CD4-positive, alpha-beta T cell (primary cell): ENCODE results near the gene NREP. TPM values are rescaled to one million over a fixed set of nuclear protein-coding genes. Genes with fewer than 3 reads are reported as not detected.

Source experiments
- ATAC-seq: fragments of 200-7000 bp; cut with Tn5 transposase; one replicate; pipeline ENCODE4 v1.10.0; 2022; ENCODE audit warnings: mild to moderate bottlenecking; ENCODE audit not compliant: poor library complexity
- CTCF ChIA-PET: fragments of 350-600 bp; sonication (Branson Sonifier 250); formaldehyde crosslinking; loops from one replicate; lab custom pipeline; 2021; ENCODE audit warnings: antibody characterized with exemption, inconsistent platforms; lab: Charles Lee
- POLR2A ChIA-PET: fragments of 350-600 bp; sonication (Branson Sonifier 250); formaldehyde crosslinking; loops from one replicate; lab custom pipeline; 2021; ENCODE audit warnings: antibody characterized with exemption, inconsistent platforms; lab: Charles Lee
- DNase-seq, 14 experiments: peaks; one replicate each; pipeline ENCODE4 v3.0.0-alpha.2; 2013 to 2020; ENCODE audit warnings: mixed read lengths in 2 of 14
- H3K27ac ChIP-seq, 2 donors: one replicate each; pipeline versions ENCODE4 v1.5.1 to v1.7.0; 2013; ENCODE audit warnings: low read length in 2 of 2, low read depth in 1 of 2, mild to moderate bottlenecking in 1 of 2
- H3K27me3 ChIP-seq, 2 experiments: 1 replicate in 1 of 2; 2 replicates in 1 of 2; pipeline versions ENCODE4 v1.6.1 to v1.7.0; 2013; ENCODE audit warnings: low read length in 2 of 2, control low read depth in 1 of 2, mild to moderate bottlenecking in 1 of 2, moderate library complexity in 1 of 2; ENCODE audit not compliant: insufficient read depth in 2 of 2, control insufficient read depth in 1 of 2
- H3K36me3 ChIP-seq: one replicate; pipeline ENCODE4 v1.6.1; 2013; ENCODE audit warnings: low read length, control low read depth; ENCODE audit not compliant: insufficient read depth
- H3K4me1 ChIP-seq: one replicate; pipeline ENCODE4 v1.6.1; 2013; ENCODE audit warnings: low read length, control low read depth; ENCODE audit not compliant: insufficient read depth
- H3K4me3 ChIP-seq: one replicate; pipeline ENCODE4 v1.5.1; 2013; ENCODE audit warnings: mild to moderate bottlenecking, low read length, moderate library complexity
- H3K9me3 ChIP-seq, 2 experiments: 1 replicate in 1 of 2; 2 replicates in 1 of 2; pipeline versions ENCODE4 v1.6.1 to v1.7.0; 2013; ENCODE audit warnings: low read length in 2 of 2, mild to moderate bottlenecking in 2 of 2, control low read depth in 1 of 2, moderate library complexity in 1 of 2; ENCODE audit not compliant: control insufficient read depth in 1 of 2, insufficient read depth in 1 of 2
- H3K27ac Mint-ChIP-seq: one replicate; pipeline ENCODE4 v1.8.0; 2020; ENCODE audit warnings: mixed read lengths
- H3K27me3 Mint-ChIP-seq: one replicate; pipeline ENCODE4 v1.8.0; 2021; ENCODE audit warnings: mixed read lengths
- H3K36me3 Mint-ChIP-seq: one replicate; pipeline ENCODE4 v1.8.0; 2021; ENCODE audit warnings: low read depth, mixed read lengths
- H3K4me1 Mint-ChIP-seq: one replicate; pipeline ENCODE4 v1.8.0; 2021; ENCODE audit warnings: low read depth, mixed read lengths
- H3K4me3 Mint-ChIP-seq: one replicate; pipeline ENCODE4 v1.8.0; 2020; ENCODE audit warnings: mild to moderate bottlenecking, mixed read lengths
- H3K9me3 Mint-ChIP-seq: one replicate; pipeline ENCODE4 v1.8.0; 2020; ENCODE audit warnings: mixed read lengths
- intact Hi-C, 2 experiments: fragments of 100-400 bp; cut with DNase I in 1 of 2; cut with micrococcal nuclease in 1 of 2; formaldehyde crosslinking; loops; one replicate each; pipeline versions ENCODE4 v1.15.1 to v1.9.0; 2023 to 2025; cut with DNase I, micrococcal nuclease
- total RNA-seq, 174 experiments: library from RNA in 2 of 174; stranded (reverse) in 2 of 174; gene quantifications; one replicate each; pipeline ENCODE4 v1.2.3 and lab custom pipeline; 2021 to 2026
- TF ChIP-seq, protein P1 (sequence below): fragments of 200-600 bp; IDR thresholded peaks from one replicate; pipeline ENCODE4 v1.8.0; 2022; ENCODE audit warnings: antibody characterized with exemption, mild to moderate bottlenecking

NREP gene
- total RNA-seq, 2 experiments from 2014 or later, result 2.3 to 2.9 TPM

DNA sequence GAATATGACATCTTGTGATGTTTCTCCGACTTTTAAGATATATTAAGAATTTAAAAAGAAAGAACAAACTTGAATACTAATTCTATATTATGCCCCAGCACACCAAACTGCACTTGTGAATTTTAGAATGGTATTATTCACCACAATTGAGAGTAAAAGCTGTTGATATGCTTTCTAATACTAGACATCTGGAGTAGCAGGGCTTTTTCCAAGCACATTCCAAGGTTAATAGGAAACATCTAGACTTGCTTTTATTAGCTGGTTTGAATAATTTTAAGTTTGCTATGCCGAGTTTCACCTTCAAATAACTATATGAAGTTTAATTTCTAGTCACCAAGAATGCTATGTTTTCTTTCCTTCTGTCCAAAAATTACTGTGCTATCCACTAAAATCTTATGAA is 13.5 kb downstream of the NREP start:
- Mint-ChIP-seq H3K4me3 (no peak overlapping the region), H3K27ac (no peak overlapping the region), H3K9me3 (no peaks in the 10 kb centered on the region), H3K27me3 (no peaks in the 10 kb centered on the region), H3K4me1 (peaks cover 21% of the 10 kb centered on the region), H3K36me3 (no peaks in the 10 kb centered on the region)
- ATAC-seq, result no peak
- H3K4me3 ChIP-seq, result no peak overlapping the region
- H3K27me3 ChIP-seq, result no peaks in the 10 kb centered on the region
- H3K4me1 ChIP-seq, result no peaks in the 10 kb centered on the region
- ChIA-PET CTCF (interaction anchor here (0.9 kb wide), 1 partner anchor 23 kb away, joined by 3 read pairs; no protein-coding TSS in a partner anchor), POLR2A (interaction anchor here (1.3 kb wide), 1 partner anchor 14 kb away, joined by 3 read pairs; no protein-coding TSS in a partner anchor)
- DNase-seq, result no peak
- no peak overlapping the region for H3K27ac ChIP-seq
- TF ChIP-seq, protein P1, sequence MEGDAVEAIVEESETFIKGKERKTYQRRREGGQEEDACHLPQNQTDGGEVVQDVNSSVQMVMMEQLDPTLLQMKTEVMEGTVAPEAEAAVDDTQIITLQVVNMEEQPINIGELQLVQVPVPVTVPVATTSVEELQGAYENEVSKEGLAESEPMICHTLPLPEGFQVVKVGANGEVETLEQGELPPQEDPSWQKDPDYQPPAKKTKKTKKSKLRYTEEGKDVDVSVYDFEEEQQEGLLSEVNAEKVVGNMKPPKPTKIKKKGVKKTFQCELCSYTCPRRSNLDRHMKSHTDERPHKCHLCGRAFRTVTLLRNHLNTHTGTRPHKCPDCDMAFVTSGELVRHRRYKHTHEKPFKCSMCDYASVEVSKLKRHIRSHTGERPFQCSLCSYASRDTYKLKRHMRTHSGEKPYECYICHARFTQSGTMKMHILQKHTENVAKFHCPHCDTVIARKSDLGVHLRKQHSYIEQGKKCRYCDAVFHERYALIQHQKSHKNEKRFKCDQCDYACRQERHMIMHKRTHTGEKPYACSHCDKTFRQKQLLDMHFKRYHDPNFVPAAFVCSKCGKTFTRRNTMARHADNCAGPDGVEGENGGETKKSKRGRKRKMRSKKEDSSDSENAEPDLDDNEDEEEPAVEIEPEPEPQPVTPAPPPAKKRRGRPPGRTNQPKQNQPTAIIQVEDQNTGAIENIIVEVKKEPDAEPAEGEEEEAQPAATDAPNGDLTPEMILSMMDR, result no peak
- intact Hi-C loops, result no loop called here
- no peaks in the 10 kb centered on the region for H3K9me3 ChIP-seq
- H3K36me3 ChIP-seq, result no peaks in the 10 kb centered on the region

DNA sequence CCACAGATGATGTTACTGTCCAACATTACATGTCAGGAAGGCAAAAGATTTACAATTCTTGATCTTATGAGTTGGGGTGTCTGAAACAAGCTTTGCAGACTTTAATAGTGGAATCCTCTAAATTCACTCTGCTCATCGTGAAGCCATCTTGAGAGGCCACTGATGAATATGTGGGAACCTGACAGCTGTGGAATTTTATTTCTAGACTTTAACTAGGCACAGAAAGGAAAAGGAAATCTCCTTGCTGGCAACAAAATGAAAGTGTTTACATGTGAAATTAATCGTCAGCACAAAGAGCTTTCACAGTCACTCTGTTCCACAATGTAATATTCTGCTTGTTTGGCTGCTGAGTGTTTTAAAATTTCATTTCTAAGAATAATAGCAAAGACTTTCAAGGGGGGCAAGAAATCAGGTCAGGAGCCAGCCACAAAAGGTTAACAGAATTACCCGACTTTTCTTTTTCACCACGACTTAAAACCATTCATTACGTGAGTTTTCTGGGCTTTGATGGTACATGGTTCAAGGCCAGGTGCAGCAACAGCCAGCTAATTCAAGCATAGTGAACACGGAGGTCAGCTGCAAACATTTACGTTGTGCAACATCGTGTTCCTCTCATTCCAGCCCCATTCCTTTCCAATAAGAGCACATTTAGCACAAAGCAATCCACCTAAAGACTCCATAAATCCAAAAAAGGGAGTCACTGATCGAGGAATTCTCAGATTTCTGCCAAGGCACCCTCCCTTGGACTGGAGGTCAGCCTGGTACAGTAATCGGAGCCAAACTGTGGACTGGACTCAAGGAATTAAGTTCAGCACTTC is 14.6 kb downstream of the NREP start:
- H3K27ac Mint-ChIP-seq, result peak overlapping the region; percentile 38
- Histone ChIP-seq H3K4me3 (no peak overlapping the region), H3K27ac (no peak overlapping the region), H3K27me3 (no peaks in the 10 kb centered on the region), H3K4me1 (no peaks in the 10 kb centered on the region), H3K9me3 (no peaks in the 10 kb centered on the region), H3K36me3 (no peaks in the 10 kb centered on the region)
- peaks cover 21% of the 10 kb centered on the region for H3K4me1 Mint-ChIP-seq
- no peaks in the 10 kb centered on the region for H3K9me3 Mint-ChIP-seq
- ATAC-seq (no peak), DNase-seq (no peak)
- no peaks in the 10 kb centered on the region for H3K36me3 Mint-ChIP-seq
- H3K27me3 Mint-ChIP-seq, result no peaks in the 10 kb centered on the region
- H3K4me3 Mint-ChIP-seq, result peak overlapping the region; percentile 58
- ChIA-PET CTCF (no interaction called here), POLR2A (interaction anchor here (1.3 kb wide), 1 partner anchor 15 kb away, joined by 3 read pairs; no protein-coding TSS in a partner anchor)
- intact Hi-C loops, result no loop called here
- TF ChIP-seq, protein P1, result no peak

DNA sequence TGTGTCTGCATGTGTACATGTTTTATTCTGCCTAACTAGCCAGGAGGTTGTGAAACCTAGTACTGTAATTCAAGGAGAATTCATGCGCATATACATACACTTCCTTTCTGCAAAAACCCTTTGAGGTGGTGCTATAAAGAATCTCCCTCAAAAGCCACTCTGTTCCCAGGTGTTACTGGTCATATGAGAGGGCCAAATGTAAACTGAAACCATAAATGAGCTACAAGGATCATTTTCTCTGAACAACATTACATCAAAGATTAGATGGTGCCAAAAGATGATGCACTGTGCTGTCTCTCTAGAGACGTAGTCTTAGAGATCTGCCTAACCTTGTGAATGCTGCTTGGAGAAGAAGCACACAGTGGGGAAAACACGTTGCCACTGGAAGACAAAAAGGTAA is 15.7 kb downstream of the NREP start:
- Histone ChIP-seq H3K27ac (no peak overlapping the region), H3K9me3 (no peaks in the 10 kb centered on the region), H3K4me1 (no peaks in the 10 kb centered on the region), H3K4me3 (no peak overlapping the region), H3K27me3 (no peaks in the 10 kb centered on the region), H3K36me3 (no peaks in the 10 kb centered on the region)
- H3K9me3 Mint-ChIP-seq, result no peaks in the 10 kb centered on the region
- intact Hi-C loops, result no loop called here
- ATAC-seq, result peak; percentile 26
- H3K4me3 Mint-ChIP-seq, result peak overlapping the region; percentile 38
- DNase-seq, result no peak
- CTCF ChIA-PET, result no interaction called here
- H3K4me1 Mint-ChIP-seq, result peaks cover 21% of the 10 kb centered on the region
- H3K36me3 Mint-ChIP-seq, result no peaks in the 10 kb centered on the region
- no peaks in the 10 kb centered on the region for H3K27me3 Mint-ChIP-seq
- TF ChIP-seq, protein P1, result no peak
- H3K27ac Mint-ChIP-seq, result no peak overlapping the region
- POLR2A ChIA-PET, result no interaction called here
